H1 (cell line): ENCODE results near the gene TAP2. TPM values are rescaled to one million over a fixed set of nuclear protein-coding genes. Genes with fewer than 3 reads are reported as not detected.

ENCODE experiments used
- CTCF ChIA-PET: fragments of 300-600 bp; sonication (Branson Sonifier 250); formaldehyde crosslinking; loops from one replicate; lab custom pipeline; 2021; ENCODE audit not compliant: partially characterized antibody; lab: Charles Lee
- POLR2A ChIA-PET: fragments of 300-600 bp; sonication (Branson Sonifier 250); formaldehyde crosslinking; loops from one replicate; lab custom pipeline; 2021; ENCODE audit warnings: inconsistent platforms; ENCODE audit not compliant: partially characterized antibody; lab: Charles Lee
- DNase-seq, 2 experiments: peaks; one replicate each; pipeline versions ENCODE4 v3.0.0 to v3.0.0-alpha.2; 2010 to 2022; ENCODE audit warnings: low spot score in 2 of 2, low read depth in 1 of 2, mixed read lengths in 1 of 2
- FAIRE-seq: peaks from 2 replicates; lab custom pipeline; 2011; peaks lifted over from hg19 to GRCh38; lab: Jason Lieb, UNC
- H2AFZ ChIP-seq: 2 replicates; pipeline ENCODE4 v1.8.1; 2012; ENCODE audit warnings: low read length, inconsistent platforms
- H2AK5ac ChIP-seq: 2 replicates; pipeline ENCODE4 v1.6.1; 2013; ENCODE audit warnings: low read depth, low read length
- H2BK120ac ChIP-seq: replicated peaks from 2 replicates; pipeline ENCODE3; 2013; ENCODE audit warnings: low read depth, low read length, inconsistent platforms
- H2BK12ac ChIP-seq: 2 replicates; pipeline ENCODE4 v1.6.1; 2013; ENCODE audit warnings: low read depth, low read length
- H2BK15ac ChIP-seq: 2 replicates; pipeline ENCODE4 v1.6.1; 2013; ENCODE audit warnings: low read length
- H2BK20ac ChIP-seq: 2 replicates; pipeline ENCODE4 v1.6.1; 2013; ENCODE audit warnings: low read length
- H2BK5ac ChIP-seq: 2 replicates; pipeline ENCODE4 v1.6.1; 2013; ENCODE audit warnings: low read depth, low read length
- H3K14ac ChIP-seq: 2 replicates; pipeline ENCODE4 v1.6.1; 2013; ENCODE audit warnings: inconsistent platforms; ENCODE audit not compliant: insufficient read length
- H3K18ac ChIP-seq: 2 replicates; pipeline ENCODE4 v1.6.1; 2013; ENCODE audit warnings: low read length; ENCODE audit errors: extremely low read depth
- H3K23ac ChIP-seq: 2 replicates; pipeline ENCODE4 v1.6.1; 2013; ENCODE audit warnings: inconsistent platforms; ENCODE audit not compliant: insufficient read length
- H3K23me2 ChIP-seq: 2 replicates; pipeline ENCODE4 v1.6.1; 2013; ENCODE audit warnings: low read depth, low read length
- H3K27ac ChIP-seq: 2 replicates; pipeline ENCODE4 v1.6.1; 2011; ENCODE audit warnings: low read depth, low read length, inconsistent platforms
- H3K27me3 ChIP-seq, 4 experiments: replicated peaks in 1 of 4; 1 replicate in 1 of 4; 2 replicates in 3 of 4; pipeline versions ENCODE4 v1.6.1 to v1.8.1; 2011 to 2013; ENCODE audit warnings: low read length in 3 of 4, mild to moderate bottlenecking in 3 of 4, inconsistent platforms in 2 of 4, mixed read lengths in 2 of 4, moderate library complexity in 1 of 4; ENCODE audit not compliant: control insufficient read depth in 3 of 4, insufficient read depth in 3 of 4; ENCODE audit errors: extremely low read depth in 1 of 4
- H3K36me3 ChIP-seq, 4 experiments: 2 replicates each; pipeline versions ENCODE4 v1.6.1 to v1.8.1; 2011 to 2013; ENCODE audit warnings: mild to moderate bottlenecking in 4 of 4, low read length in 3 of 4, moderate library complexity in 2 of 4, control low read depth in 1 of 4, inconsistent platforms in 1 of 4; ENCODE audit not compliant: insufficient read depth in 4 of 4, control insufficient read depth in 2 of 4
- H3K4ac ChIP-seq: replicated peaks from 2 replicates; pipeline ENCODE3; 2013; ENCODE audit warnings: low read length, low read depth, mixed read lengths, inconsistent platforms; ENCODE audit not compliant: insufficient read length
- H3K4me1 ChIP-seq, 4 experiments: replicated peaks in 1 of 4; 1 replicate in 1 of 4; 2 replicates in 3 of 4; pipeline versions ENCODE4 v1.6.1 to v1.8.1; 2011 to 2013; ENCODE audit warnings: low read length in 3 of 4, inconsistent platforms in 2 of 4, mixed read lengths in 1 of 4; ENCODE audit not compliant: insufficient read depth in 4 of 4, control insufficient read depth in 3 of 4
- H3K4me2 ChIP-seq, 2 experiments: 2 replicates each; pipeline versions ENCODE4 v1.6.1 to v1.8.1; 2011 to 2013; ENCODE audit warnings: low read depth in 2 of 2, low read length in 2 of 2, control low read depth in 1 of 2, inconsistent platforms in 1 of 2, mild to moderate bottlenecking in 1 of 2; ENCODE audit not compliant: insufficient read depth in 1 of 2
- H3K4me3 ChIP-seq, 4 experiments: fragments of 200-600, 300-600 bp in 1 of 4; sonication (generic), shearing (Covaris generic), sonication (Bioruptor Twin) in 1 of 4; 2 replicates each; pipeline versions ENCODE4 v1.5.1 to v1.8.1; 2011 to 2016; ENCODE audit warnings: low read length in 4 of 4, low read depth in 3 of 4, control low read depth in 2 of 4, inconsistent platforms in 2 of 4, mild to moderate bottlenecking in 2 of 4, mixed read lengths in 1 of 4, moderate library complexity in 1 of 4; ENCODE audit not compliant: insufficient read depth in 2 of 4; ENCODE audit errors: extremely low read depth in 1 of 4
- H3K56ac ChIP-seq: replicated peaks from 2 replicates; pipeline ENCODE3; 2013; ENCODE audit warnings: low read depth, mild to moderate bottlenecking, mixed read lengths, low read length, inconsistent platforms; ENCODE audit not compliant: insufficient read length
- H3K79me1 ChIP-seq: 2 replicates; pipeline ENCODE4 v1.6.1; 2013; ENCODE audit warnings: low read depth, low read length, control low read depth
- H3K79me2 ChIP-seq, 2 experiments: 2 replicates each; pipeline versions ENCODE4 v1.6.1 to v1.8.1; 2012 to 2013; ENCODE audit warnings: low read length in 2 of 2, mild to moderate bottlenecking in 2 of 2, inconsistent platforms in 1 of 2; ENCODE audit not compliant: insufficient read depth in 2 of 2, control insufficient read depth in 1 of 2
- H3K9ac ChIP-seq, 4 experiments: replicated peaks in 1 of 4; 1 replicate in 1 of 4; 2 replicates in 3 of 4; pipeline versions ENCODE4 v1.6.1 to v1.8.1; 2011 to 2013; ENCODE audit warnings: low read depth in 3 of 4, low read length in 3 of 4, control low read depth in 2 of 4, mild to moderate bottlenecking in 2 of 4, moderate library complexity in 2 of 4, inconsistent platforms in 1 of 4; ENCODE audit errors: extremely low read depth in 1 of 4
- H3K9me3 ChIP-seq, 2 experiments: 2 replicates each; pipeline versions ENCODE4 v1.6.1 to v1.8.1; 2012 to 2013; ENCODE audit warnings: mild to moderate bottlenecking in 2 of 2, moderate library complexity in 2 of 2, control low read depth in 1 of 2, inconsistent platforms in 1 of 2, low read depth in 1 of 2, low read length in 1 of 2, mixed read lengths in 1 of 2; ENCODE audit not compliant: insufficient read depth in 2 of 2
- H4K20me1 ChIP-seq, 2 experiments: replicated peaks in 1 of 2; 2 replicates each; pipeline versions ENCODE3 to v1.8.1; 2011 to 2013; ENCODE audit warnings: inconsistent platforms in 2 of 2, low read length in 2 of 2, mild to moderate bottlenecking in 1 of 2; ENCODE audit not compliant: insufficient read depth in 2 of 2, control insufficient read depth in 1 of 2
- H4K5ac ChIP-seq: 2 replicates; pipeline ENCODE4 v1.6.1; 2013; ENCODE audit warnings: low read length, low read depth, mixed read lengths, inconsistent platforms; ENCODE audit not compliant: insufficient read length
- H4K8ac ChIP-seq: 2 replicates; pipeline ENCODE4 v1.8.0; 2013; ENCODE audit warnings: mild to moderate bottlenecking, moderate library complexity, low read length, inconsistent platforms; ENCODE audit not compliant: insufficient read depth; ENCODE audit errors: extremely low read depth
- H4K91ac ChIP-seq: replicated peaks from 2 replicates; pipeline ENCODE3; 2013; ENCODE audit warnings: low read length, mixed read lengths, inconsistent platforms; ENCODE audit not compliant: insufficient read length
- ASH2L ChIP-seq: fragments of 200-600, 300-600 bp; sonication (generic); IDR thresholded peaks from one replicate; pipeline ENCODE4 v1.7.1; 2017; ENCODE audit warnings: low read length
- CBX8 ChIP-seq: fragments of 300-800, 300-1000 bp; sonication (generic); IDR thresholded peaks from 2 replicates; pipeline ENCODE4 v1.7.1; 2016; ENCODE audit warnings: low read depth, low read length, borderline replicate concordance
- CHD2 ChIP-seq: IDR thresholded peaks from 2 replicates; pipeline ENCODE4 v1.6.1; 2012; ENCODE audit warnings: low read length, improper control_type of control experiment
- FOSL1 ChIP-seq: IDR thresholded peaks from 2 replicates; pipeline ENCODE4 v1.6.1; 2011; ENCODE audit warnings: mild to moderate bottlenecking, low read depth, low read length, moderate library complexity; ENCODE audit not compliant: insufficient read depth
- HDAC2 ChIP-seq, 2 experiments: fragments of 300-600 bp in 1 of 2; sonication (generic) in 1 of 2; IDR thresholded peaks; 2 replicates each; pipeline ENCODE4 v1.6.1; 2011 to 2012; ENCODE audit warnings: low read depth in 2 of 2, low read length in 2 of 2, mild to moderate bottlenecking in 2 of 2, moderate library complexity in 2 of 2, borderline replicate concordance in 1 of 2, inconsistent platforms in 1 of 2
- KDM1A ChIP-seq: fragments of 200-600, 300-600 bp; sonication (generic); IDR thresholded peaks from 2 replicates; pipeline ENCODE4 v1.7.1; 2016; ENCODE audit warnings: mild to moderate bottlenecking, low read length, borderline replicate concordance
- MAFK ChIP-seq: IDR thresholded peaks from 2 replicates; pipeline ENCODE4 v1.6.1; 2012; ENCODE audit warnings: low read depth, mild to moderate bottlenecking, improper control_type of control experiment, low read length
- NANOG ChIP-seq: IDR thresholded peaks from 2 replicates; pipeline ENCODE4 v1.6.1; 2011; ENCODE audit warnings: low read length, low read depth, mild to moderate bottlenecking, inconsistent platforms; ENCODE audit not compliant: insufficient read depth, poor library complexity, severe bottlenecking
- PHF8 ChIP-seq: fragments of 200-600 bp; sonication (generic); conservative IDR thresholded peaks from 2 replicates; pipeline ENCODE4 v1.7.1; 2012; ENCODE audit warnings: low read depth, mild to moderate bottlenecking, inconsistent platforms, low read length, moderate library complexity
- RFX5 ChIP-seq: IDR thresholded peaks from 2 replicates; pipeline ENCODE4 v1.6.1; 2011; ENCODE audit warnings: low read depth, low read length, improper control_type of control experiment, borderline replicate concordance
- SIX5 ChIP-seq: IDR thresholded peaks from 2 replicates; pipeline ENCODE4 v1.6.1; 2011; ENCODE audit warnings: mild to moderate bottlenecking, low read depth, low read length
- SP1 ChIP-seq: IDR thresholded peaks from 2 replicates; pipeline ENCODE4 v1.6.1; 2011; ENCODE audit warnings: low read depth, low read length
- SP4 ChIP-seq: IDR thresholded peaks from 2 replicates; pipeline ENCODE4 v1.6.1; 2012; ENCODE audit warnings: low read length, inconsistent platforms
- TAF7 ChIP-seq: optimal IDR thresholded peaks from 2 replicates; pipeline ENCODE3; 2011; ENCODE audit warnings: low read depth, mild to moderate bottlenecking, inconsistent platforms, low read length, moderate library complexity, borderline replicate concordance
- YY1 ChIP-seq: IDR thresholded peaks from 2 replicates; pipeline ENCODE4 v1.6.1; 2011; ENCODE audit warnings: low read depth, mild to moderate bottlenecking, low read length
- WGBS, 2 experiments: shearing (Covaris generic) in 1 of 2; methylation state at CpG; one replicate each; pipeline versions ENCODE4 v1.1.6 to v1.1.7; 2013 to 2015; ENCODE audit warnings: low lambda C conversion rate in 2 of 2, mixed read lengths in 2 of 2, inconsistent platforms in 1 of 2, low coverage in 1 of 2, missing lambda C conversion rate in 1 of 2; ENCODE audit not compliant: insufficient replicate concordance in 2 of 2, insufficient coverage in 1 of 2, insufficient read length in 1 of 2; ENCODE audit errors: extremely low coverage in 1 of 2, missing lambda C conversion rate in 1 of 2; 5-methylcytosine and 5-hydroxymethylcytosine counted together
- polyA plus RNA-seq, 7 experiments: library from polyadenylated mRNA; depleted of rRNA in 3 of 7; stranded (reverse) in 5 of 7; unstranded in 2 of 7; fragments of >200 nt in 5 of 7; fragments of 200-250 nt in 2 of 7; gene quantifications; 1 replicate in 5 of 7; 2 replicates in 1 of 7; 4 replicates in 1 of 7; pipeline versions ENCODE4 v1.2.1 to v1.2.3, GENCODE V29; 2011 to 2013; ENCODE audit warnings: missing spikeins in 2 of 7, mixed read lengths in 2 of 7
- total RNA-seq: library from RNA; stranded (reverse); fragmentation: NEBNext Ultra II Directional; extraction: Animal tissue kit (Norgen Biotek cat#: 25700); gene quantifications from 2 replicates; pipeline ENCODE4 v1.2.1, GENCODE V29; 2021

TAP2 gene
- total and polyA plus RNA-seq, 2 of the 8 experiments (the other 6 are each of a cell fraction or from before 2014, with no cell fraction given): 11.3 to 27.2 TPM

GRCh38 chr6:32803416-32803815 lies 35.1 kb downstream of the TAP2 start:
- Histone ChIP-seq H3K4me2 (no peak overlapping the region), H2BK20ac (no peak overlapping the region), H2AK5ac (no peak overlapping the region), H4K20me1 (no peaks in the 10 kb centered on the region), H2BK120ac (no peak overlapping the region), H3K14ac (no peak overlapping the region), H3K4ac (no peak overlapping the region), H2AFZ (no peak overlapping the region), H3K36me3 (no peaks in the 10 kb centered on the region), H3K4me3 (no peak overlapping the region), H2BK5ac (no peak overlapping the region), H3K23me2 (no peaks in the 10 kb centered on the region), H3K27me3 (no peaks in the 10 kb centered on the region), H3K23ac (no peak overlapping the region), H3K79me2 (no peaks in the 10 kb centered on the region), H4K8ac (no peak overlapping the region), H2BK12ac (no peak overlapping the region), H3K9me3 (peaks cover 4 to 6% of the 10 kb centered on the region in 2 experiments; a peak in 1 of 4 replicates), H3K56ac (no peak overlapping the region), H2BK15ac (no peak overlapping the region), H3K9ac (no peak overlapping the region), H3K27ac (no peak overlapping the region), H3K18ac (no peak overlapping the region), H4K5ac (no peak overlapping the region), H4K91ac (no peak overlapping the region), H3K79me1 (no peaks in the 10 kb centered on the region), H3K4me1 (peaks cover 0 to 3% (median 0%) of the 10 kb centered on the region in 4 experiments; a peak in 1 of 7 replicates)
- FAIRE-seq: no peak
- ChIA-PET POLR2A (no interaction called here), CTCF (no interaction called here)
- DNase-seq: no peak
- 66% methylated on average over 2 of the region's 2 CpGs; no CpG with 5 or more reads in 1 of the 2 experiments for WGBS, 2 experiments
- no peak for TF ChIP-seq MAFK
- no peak for TF ChIP-seq RFX5
- no peak for TF ChIP-seq KDM1A
- TF ChIP-seq ASH2L: no peak
- TF ChIP-seq CBX8: no peak
- no peak for TF ChIP-seq PHF8
- TF ChIP-seq HDAC2 (IDR thresholded peaks at IDR 0.05; ENCODE audit: borderline replicate concordance in 1 of 2, low read depth in 2 of 2, low read length in 2 of 2): no peak
- no peak for TF ChIP-seq CHD2
- no peak for TF ChIP-seq SP4
- TF ChIP-seq TAF7: no peak
- no peak for TF ChIP-seq FOSL1
- no peak for TF ChIP-seq YY1
- TF ChIP-seq SIX5: no peak
- TF ChIP-seq SP1: no peak
- TF ChIP-seq NANOG: no peak
